ENCODE measurements around the gene CDSN. TPM values are rescaled to one million over a fixed set of nuclear protein-coding genes. Genes with fewer than 3 reads are reported as not detected.
"Not testable (repeated sequence)": the region's sequence is repeated elsewhere in the genome, so short reads cannot be mapped to it uniquely, and the experiment has no call there.

CDSN gene
- total and polyA plus RNA-seq, 2 of the 8 experiments (the other 6 are each of a cell fraction or from before 2014, with no cell fraction given), result not detected

- TF ChIP-seq CTCF (IDR thresholded peaks at IDR 0.05; ENCODE audit: control extremely low read depth in 1 of 3, insufficient read depth in 1 of 3, low read depth in 1 of 3, low read length in 3 of 3), result peak; percentile 83 to 98 (median 96)
- TF ChIP-seq GABPA (IDR thresholded peaks at IDR 0.05; ENCODE audit: borderline replicate concordance, insufficient read depth, low read length), result no peak
- TF ChIP-seq CTBP2 (IDR thresholded peaks at IDR 0.05; ENCODE audit: borderline replicate concordance, insufficient read depth, insufficient read length, low read length), result peak; percentile 38
- 0 out of 4 replicates have a peak, but pooled peaks of 1 of the 2 experiments have one; percentile 32 for TF ChIP-seq SIN3A (conservative IDR thresholded peaks at IDR 0.05 in 1 of 2, IDR thresholded peaks at IDR 0.05 in 1 of 2; ENCODE audit: low read depth in 1 of 2, low read length in 2 of 2)
These were observed 51.4 kb downstream of the CDSN start (continued) for GRCh38 chr6:31068669-31069340.

- H3K9ac ChIP-seq (replicated peaks in 1 of 4; ENCODE audit: extremely low read depth in 1 of 4, low read depth in 3 of 4, low read length in 3 of 4); H3K27me3 ChIP-seq (replicated peaks in 1 of 4; ENCODE audit: control insufficient read depth in 3 of 4, extremely low read depth in 1 of 4, insufficient read depth in 3 of 4, low read length in 3 of 4); H3K23me2 ChIP-seq (ENCODE audit: low read depth, low read length); H2AK5ac ChIP-seq (ENCODE audit: low read depth, low read length); H2BK120ac ChIP-seq (replicated peaks; ENCODE audit: low read depth, low read length); H3K79me2 ChIP-seq (ENCODE audit: control insufficient read depth in 1 of 2, insufficient read depth in 2 of 2, low read length in 2 of 2); H4K5ac ChIP-seq (ENCODE audit: insufficient read length, low read depth, low read length); H2BK12ac ChIP-seq (ENCODE audit: low read depth, low read length); H3K79me1 ChIP-seq (ENCODE audit: low read depth, low read length); H4K91ac ChIP-seq (replicated peaks; ENCODE audit: insufficient read length, low read length); H3K23ac ChIP-seq (ENCODE audit: insufficient read length); H3K4me3 ChIP-seq (ENCODE audit: extremely low read depth in 1 of 4, insufficient read depth in 2 of 4, low read depth in 3 of 4, low read length in 4 of 4); H3K36me3 ChIP-seq (ENCODE audit: control insufficient read depth in 2 of 4, insufficient read depth in 4 of 4, low read length in 3 of 4); H3K4me2 ChIP-seq (ENCODE audit: insufficient read depth in 1 of 2, low read depth in 2 of 2, low read length in 2 of 2); H4K20me1 ChIP-seq (replicated peaks in 1 of 2; ENCODE audit: control insufficient read depth in 1 of 2, insufficient read depth in 2 of 2, low read length in 2 of 2); H3K56ac ChIP-seq (replicated peaks; ENCODE audit: insufficient read length, low read depth, low read length); H3K27ac ChIP-seq (ENCODE audit: low read depth, low read length); H2BK5ac ChIP-seq (ENCODE audit: low read depth, low read length); H3K4ac ChIP-seq (replicated peaks; ENCODE audit: insufficient read length, low read depth, low read length); H3K9me3 ChIP-seq (ENCODE audit: insufficient read depth in 2 of 2, low read depth in 1 of 2, low read length in 1 of 2); H2BK15ac ChIP-seq (ENCODE audit: low read length); H3K14ac ChIP-seq (ENCODE audit: insufficient read length); H2BK20ac ChIP-seq (ENCODE audit: low read length); DNase-seq (ENCODE audit: low read depth in 1 of 2, low spot score in 2 of 2); H2AFZ ChIP-seq (ENCODE audit: low read length); H3K18ac ChIP-seq (ENCODE audit: extremely low read depth, low read length); H4K8ac ChIP-seq (ENCODE audit: extremely low read depth, insufficient read depth, low read length); FAIRE-seq: not testable (repeated sequence)
- peaks cover 3 to 15% (median 7%) of the 10 kb centered on the region in 4 experiments; a peak in 6 of 7 replicates for H3K4me1 ChIP-seq (replicated peaks in 1 of 4; ENCODE audit: control insufficient read depth in 3 of 4, insufficient read depth in 4 of 4, low read length in 3 of 4)
- POLR2A ChIA-PET (ENCODE audit: partially characterized antibody), result interaction anchor here (0.6 to 3.2 kb wide), 5 partner anchors 8 to 250 kb away, joined by 3 to 17 read pairs (median 3); partner anchors contain the start of gene VARS2
- CTCF ChIA-PET (ENCODE audit: partially characterized antibody), result interaction anchor here (0.6 to 4.4 kb wide), 27 partner anchors 8 to 969 kb away, joined by 3 to 143 read pairs (median 5); partner anchors contain the start of genes CDSN, DDR1, MUCL3 and VARS2
- 59% methylated on average over 11 of the region's 11 CpGs; no CpG with 5 or more reads in 1 of the 2 experiments for WGBS, 2 experiments (ENCODE audit: extremely low coverage in 1 of 2, insufficient coverage in 1 of 2, insufficient read length in 1 of 2, insufficient replicate concordance in 2 of 2, low coverage in 1 of 2, low lambda C conversion rate in 2 of 2, missing lambda C conversion rate in 1 of 2)
These were observed 52.2 kb downstream of the CDSN start for GRCh38 chr6:31067891-31068668.

Data from H1 (cell line).